HL-60 (cell line): ENCODE data around the gene LGALS3.

Experiments
- CTCF ChIP-seq: IDR thresholded peaks from one replicate; pipeline ENCODE4 v1.5.1; 2011; ENCODE audit warnings: low read length, control low read depth, inconsistent platforms; ENCODE audit not compliant: insufficient read depth
- GABPA ChIP-seq: IDR thresholded peaks from 2 replicates; pipeline ENCODE4 v1.6.1; 2012; ENCODE audit warnings: low read depth
- POLR2AphosphoS5 ChIP-seq: IDR thresholded peaks from 2 replicates; pipeline ENCODE4 v1.6.1; 2012; ENCODE audit warnings: low read depth
- REST ChIP-seq: IDR thresholded peaks from 2 replicates; pipeline ENCODE4 v1.6.1; 2012; ENCODE audit warnings: low read depth; ENCODE audit not compliant: insufficient replicate concordance
- SPI1 ChIP-seq: IDR thresholded peaks from 2 replicates; pipeline ENCODE4 v1.6.1; 2012; ENCODE audit warnings: low read depth, mild to moderate bottlenecking, borderline replicate concordance

- no peak for TF ChIP-seq CTCF
- TF ChIP-seq GABPA: no peak
- TF ChIP-seq REST: no peak
- TF ChIP-seq POLR2AphosphoS5: no peak
- TF ChIP-seq SPI1: no peak
These were observed 28.0 kb downstream of the LGALS3 start for GRCh38 chr14:55157080-55157479.
